HG02610 (cell line): ENCODE data around the gene HOGA1.

Experiments
- ATAC-seq: cut with Tn5 transposase; IDR thresholded peaks from one replicate; pipeline ENCODE4 v1.9.1; 2021; ENCODE audit warnings: mild to moderate bottlenecking, moderate library complexity; ENCODE audit not compliant: unreplicated experiment

Gene HOGA1

GRCh38 chr10:97584060-97584797, at the start of gene HOGA1:
TSS of gene HOGA1 (plus strand) at chr10:97584389. CDS start at chr10:97584704, 315 bp downstream.
- ATAC-seq = no peak

- ATAC-seq = no peak
Measured at GRCh38 chr10:97534746-97535367, 49.3 kb upstream of the HOGA1 start.

GRCh38 chr10:97537186-97537869, 46.9 kb upstream of the HOGA1 start:
- ATAC-seq = no peak

- no peak for ATAC-seq
Measured at GRCh38 chr10:97538411-97538810, 45.8 kb upstream of the HOGA1 start.

GRCh38 chr10:97538839-97539238, 45.4 kb upstream of the HOGA1 start:
- no peak for ATAC-seq

GRCh38 chr10:97539523-97540200, 44.5 kb upstream of the HOGA1 start:
- no peak for ATAC-seq

GRCh38 chr10:97540669-97541500, 43.3 kb upstream of the HOGA1 start:
- ATAC-seq = no peak

GRCh38 chr10:97542169-97543024, 41.8 kb upstream of the HOGA1 start:
- ATAC-seq = no peak

GRCh38 chr10:97543025-97543546, 41.1 kb upstream of the HOGA1 start:
- peak; percentile 61 for ATAC-seq

GRCh38 chr10:97546456-97547270, 37.5 kb upstream of the HOGA1 start:
- no peak for ATAC-seq

- ATAC-seq = no peak
Measured at GRCh38 chr10:97547271-97547600, 37.0 kb upstream of the HOGA1 start.

- no peak for ATAC-seq
Measured at GRCh38 chr10:97547962-97548361, 36.2 kb upstream of the HOGA1 start.

GRCh38 chr10:97548828-97549455, 35.2 kb upstream of the HOGA1 start:
- ATAC-seq = no peak

- ATAC-seq = no peak
Measured at GRCh38 chr10:97549587-97550322, 34.4 kb upstream of the HOGA1 start.

GRCh38 chr10:97550336-97551149, 33.6 kb upstream of the HOGA1 start:
- no peak for ATAC-seq

- ATAC-seq = no peak
Measured at GRCh38 chr10:97551271-97551670, 32.9 kb upstream of the HOGA1 start.

- ATAC-seq = peak; percentile 80
Measured at GRCh38 chr10:97553575-97554031, 30.6 kb upstream of the HOGA1 start.
